ENCODE data around the gene TOP2A.
A peak's percentile ranks its signal among the peaks of the same experiment; 100 is the strongest.

Gene TOP2A

DNA sequence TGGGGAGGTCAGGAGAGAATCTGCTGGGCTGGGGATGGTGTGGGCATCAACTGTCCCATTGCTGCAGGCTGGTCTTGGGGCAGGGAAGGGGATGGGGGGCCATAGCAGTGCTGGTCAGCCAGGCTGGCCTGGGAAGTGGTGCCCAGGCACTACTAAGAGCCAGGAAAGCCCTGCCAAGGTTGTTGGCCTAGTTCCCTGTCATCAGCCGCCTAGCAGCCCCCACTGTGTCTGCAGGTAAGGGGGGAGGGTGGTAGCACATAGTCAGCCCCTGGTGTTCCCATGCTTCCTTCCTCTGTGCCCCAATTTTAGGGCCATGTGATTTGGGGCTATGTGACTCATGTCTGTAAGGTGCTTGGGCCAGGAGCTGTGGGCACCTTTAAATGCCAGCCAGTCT is 70.9 kb downstream of the TOP2A start:
- ATAC-seq (no peak), DNase-seq (no peak)
- H3K9me3 Mint-ChIP-seq = no peaks in the 10 kb centered on the region
- peaks cover 7% of the 10 kb centered on the region for H3K36me3 Mint-ChIP-seq (ENCODE audit: low read depth)
- H3K4me3 Mint-ChIP-seq = no peak overlapping the region
- peaks cover 63% of the 10 kb centered on the region for H3K4me1 Mint-ChIP-seq
- H3K27ac Mint-ChIP-seq = peak overlapping the region; percentile 54
- no peaks in the 10 kb centered on the region for H3K27me3 Mint-ChIP-seq

DNA sequence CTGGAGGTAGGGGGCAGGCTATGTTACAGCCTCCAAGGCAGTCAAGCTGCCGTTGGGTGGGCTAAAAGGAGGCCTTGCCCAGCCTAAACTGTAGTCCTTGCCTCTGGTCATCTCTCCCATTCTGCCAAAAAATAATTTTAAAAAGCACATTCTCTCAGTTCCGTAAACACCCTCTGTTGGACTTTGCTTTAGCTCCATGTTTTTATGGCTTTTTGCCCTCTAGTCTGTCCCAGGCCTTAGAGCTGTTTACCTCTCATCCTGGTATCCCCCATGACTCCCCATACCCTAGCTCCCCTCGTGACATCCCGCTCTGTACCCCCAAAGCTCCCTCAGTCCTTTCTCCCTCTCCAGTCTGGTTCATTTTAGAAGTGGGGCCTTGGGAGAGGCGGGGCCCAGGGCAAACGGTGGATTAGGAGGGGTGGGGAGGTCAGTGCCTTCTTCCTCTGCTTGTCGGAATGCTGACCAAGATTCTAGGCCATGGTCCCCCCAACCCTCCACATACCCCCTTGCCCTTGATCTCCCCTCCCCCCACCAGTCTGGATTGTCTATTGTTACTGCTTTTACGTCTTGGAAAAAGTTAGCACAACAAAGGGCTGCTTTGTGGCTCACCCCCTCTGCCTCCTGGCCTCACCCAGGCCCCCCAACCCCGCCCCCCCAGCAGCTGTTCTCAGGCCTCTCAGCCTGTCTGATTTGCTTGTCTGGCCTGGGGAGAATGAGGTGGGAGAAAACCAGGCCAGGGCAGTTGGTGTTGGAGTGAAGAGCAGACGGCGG is 71.5 kb downstream of the TOP2A start:
- Mint-ChIP-seq H3K36me3 (ENCODE audit: low read depth) (peaks cover 7% of the 10 kb centered on the region), H3K4me1 (peaks cover 65% of the 10 kb centered on the region), H3K4me3 (peak overlapping the region; percentile 24), H3K9me3 (no peaks in the 10 kb centered on the region), H3K27ac (peak overlapping the region; percentile 35), H3K27me3 (no peaks in the 10 kb centered on the region)
- DNase-seq (no peak), ATAC-seq (no peak)

DNA sequence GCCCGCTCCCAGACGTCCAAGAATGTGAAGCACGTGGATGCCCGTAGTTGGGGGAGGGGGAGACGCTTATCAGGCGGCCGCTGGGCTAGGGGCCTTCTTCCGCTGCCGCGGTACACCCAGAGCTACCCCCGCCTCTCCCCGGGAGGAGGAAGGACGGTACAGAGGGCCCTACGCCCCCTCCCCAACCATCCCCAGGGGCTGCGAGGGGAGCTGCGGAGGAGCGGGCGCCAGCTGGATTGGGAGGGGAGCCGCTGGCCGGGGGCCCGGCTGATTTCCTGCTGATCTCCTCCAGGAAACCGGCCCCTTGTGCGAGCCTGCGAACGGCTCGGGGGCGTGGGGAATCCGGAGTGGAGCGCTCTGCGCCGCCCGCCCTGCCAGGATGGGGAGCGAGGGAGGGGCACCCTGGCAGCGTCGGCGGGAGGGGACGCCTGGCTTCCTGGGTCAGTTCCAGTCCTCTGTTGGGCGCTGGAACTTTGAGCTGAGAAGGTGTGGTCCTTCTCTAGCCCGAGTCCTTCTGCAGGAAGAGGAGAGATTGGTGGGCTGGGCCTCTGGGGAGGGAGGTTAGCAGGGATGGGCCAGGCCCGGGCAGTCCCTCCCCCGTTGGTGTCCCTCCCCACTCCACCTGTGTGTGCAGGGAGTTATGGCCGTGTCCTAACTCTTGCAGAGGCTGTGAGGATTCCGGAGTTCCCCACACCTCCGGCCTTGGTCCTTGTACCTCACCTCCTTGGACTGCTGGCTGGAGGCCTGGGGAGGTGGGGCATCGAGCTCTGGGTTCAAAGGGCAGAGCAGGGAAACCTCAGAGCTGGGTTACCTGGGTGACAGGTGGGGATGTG is 72.3 kb downstream of the TOP2A start:
- peak; percentile 38 for DNase-seq
- H3K4me3 Mint-ChIP-seq = peak overlapping the region; percentile 70
- no peaks in the 10 kb centered on the region for H3K9me3 Mint-ChIP-seq
- H3K36me3 Mint-ChIP-seq (ENCODE audit: low read depth) = peaks cover 7% of the 10 kb centered on the region
- H3K27ac Mint-ChIP-seq = peak overlapping the region; percentile 70
- no peak for ATAC-seq
- no peaks in the 10 kb centered on the region for H3K27me3 Mint-ChIP-seq
- H3K4me1 Mint-ChIP-seq = peaks cover 73% of the 10 kb centered on the region

DNA sequence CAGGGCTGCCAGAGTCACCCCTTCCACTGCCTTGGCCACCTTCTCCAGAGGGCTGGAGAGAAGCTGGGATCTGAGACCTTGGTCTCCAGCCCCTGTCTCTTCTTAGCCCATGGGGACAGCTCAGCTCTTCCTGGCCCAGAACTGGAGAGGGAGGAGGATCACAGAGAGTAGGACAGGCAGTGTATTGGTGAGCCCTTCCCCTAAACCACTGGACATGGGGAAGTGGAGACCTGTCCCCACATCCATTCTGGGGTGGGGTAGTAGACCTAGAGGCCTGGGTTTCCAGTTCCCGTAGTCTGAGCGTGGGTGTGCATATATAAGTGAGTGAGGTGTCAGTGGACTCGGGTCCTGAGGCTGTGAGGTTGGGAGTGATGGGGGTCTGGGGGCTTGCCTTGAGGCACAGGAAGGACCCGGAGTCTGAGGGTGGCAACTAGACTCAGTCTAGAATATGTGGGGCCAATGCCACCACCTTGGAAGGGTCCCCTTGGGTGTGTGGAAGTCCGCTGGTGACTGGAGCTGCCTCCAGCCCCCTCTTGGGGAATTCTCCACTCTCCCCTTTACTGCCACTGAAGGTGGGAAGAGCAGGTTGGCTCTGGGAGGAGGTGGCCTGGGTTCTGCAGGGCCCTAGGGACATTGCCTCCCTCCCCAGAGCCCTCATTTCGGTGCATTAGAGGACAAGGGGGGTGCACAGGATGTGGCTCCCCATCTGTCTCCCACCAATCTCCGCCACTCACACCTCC is 73.1 kb downstream of the TOP2A start:
- H3K27ac Mint-ChIP-seq = peak overlapping the region; percentile 70
- H3K4me1 Mint-ChIP-seq = peaks cover 75% of the 10 kb centered on the region
- DNase-seq (peak; percentile 35), ATAC-seq (no peak)
- peaks cover 5% of the 10 kb centered on the region for H3K36me3 Mint-ChIP-seq (ENCODE audit: low read depth)
- no peaks in the 10 kb centered on the region for H3K27me3 Mint-ChIP-seq
- H3K4me3 Mint-ChIP-seq = peak overlapping the region; percentile 70
- no peaks in the 10 kb centered on the region for H3K9me3 Mint-ChIP-seq

DNA sequence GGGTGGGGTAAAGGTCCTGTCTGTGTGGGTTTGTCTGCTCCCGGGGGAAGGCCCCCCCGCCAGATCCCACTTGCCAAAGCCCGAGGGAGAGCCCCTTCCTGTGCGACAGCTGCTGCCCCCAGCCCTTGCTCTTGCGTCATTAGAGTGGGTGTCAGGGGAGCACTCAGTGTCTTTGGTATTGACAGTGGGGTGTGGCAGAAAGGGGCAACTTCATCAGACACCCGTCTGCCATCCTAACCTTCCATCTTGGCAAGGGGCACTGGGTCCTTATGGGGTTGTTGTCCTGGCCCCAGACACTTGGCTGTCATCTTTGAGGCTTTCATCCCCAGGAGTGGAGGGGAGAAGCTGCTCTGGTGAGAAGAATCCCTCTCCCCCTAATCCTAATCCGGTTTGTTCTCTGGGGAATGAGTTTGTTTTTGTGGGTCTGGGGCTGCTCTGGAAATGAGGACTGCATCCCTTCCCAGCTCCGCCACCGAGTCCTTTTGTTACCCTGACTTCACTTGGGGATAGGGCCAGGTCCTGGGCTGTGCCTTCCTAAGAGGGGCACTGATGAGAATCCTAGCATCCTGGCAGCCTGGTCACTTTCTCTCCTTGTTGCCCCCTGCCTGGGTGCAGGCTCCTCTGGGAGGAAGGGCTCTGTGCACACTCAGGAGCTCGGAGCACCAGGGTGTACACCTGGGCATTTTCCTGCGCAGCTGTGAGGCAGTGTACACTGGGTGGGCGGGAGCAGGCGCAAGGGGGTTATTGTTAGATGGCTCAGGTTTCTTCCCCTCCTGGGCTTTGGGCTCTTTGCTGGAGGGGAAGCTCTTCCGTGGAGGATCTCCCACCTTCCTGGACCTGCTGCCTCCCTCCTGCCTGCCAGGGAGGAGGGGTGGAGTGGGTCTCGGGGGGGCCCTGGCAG is 74.2 kb downstream of the TOP2A start:
- peak overlapping the region; percentile 71 for H3K4me3 Mint-ChIP-seq
- H3K9me3 Mint-ChIP-seq = no peaks in the 10 kb centered on the region
- peaks cover 84% of the 10 kb centered on the region for H3K4me1 Mint-ChIP-seq
- peak overlapping the region; percentile 48 for H3K27ac Mint-ChIP-seq
- no peaks in the 10 kb centered on the region for H3K27me3 Mint-ChIP-seq
- ATAC-seq (no peak), DNase-seq (peak; percentile 41)
- peaks cover 5% of the 10 kb centered on the region for H3K36me3 Mint-ChIP-seq (ENCODE audit: low read depth)

DNA sequence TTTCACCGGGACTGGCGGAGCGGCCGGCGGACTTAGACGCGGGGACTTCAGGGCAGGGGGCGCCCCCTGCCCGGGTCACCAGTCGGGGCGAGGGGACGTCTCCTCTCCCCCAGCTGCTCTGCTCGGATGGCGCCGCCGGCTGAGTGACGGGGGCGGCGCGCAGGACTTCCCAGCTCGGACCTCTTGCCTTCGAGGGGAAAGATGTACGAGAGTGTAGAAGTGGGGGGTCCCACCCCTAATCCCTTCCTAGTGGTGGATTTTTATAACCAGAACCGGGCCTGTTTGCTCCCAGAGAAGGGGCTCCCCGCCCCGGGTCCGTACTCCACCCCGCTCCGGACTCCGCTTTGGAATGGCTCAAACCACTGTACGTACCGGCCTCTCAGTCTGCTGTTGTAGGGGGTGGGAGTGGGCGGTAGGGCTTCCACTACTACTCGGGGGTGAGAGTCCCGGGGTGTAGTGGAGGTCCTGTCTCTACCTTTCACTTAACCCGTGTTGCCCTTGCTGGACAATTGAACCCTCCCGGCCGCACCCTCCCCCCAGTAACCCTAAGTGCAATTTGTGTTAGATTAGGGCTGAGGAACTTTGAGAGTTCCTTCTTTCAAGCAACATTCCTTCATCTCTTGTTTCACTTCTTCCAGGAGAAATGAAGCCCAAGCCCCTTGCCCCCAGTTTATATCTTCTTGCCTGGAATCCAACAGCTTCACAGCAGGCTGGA is 75.0 kb downstream of the TOP2A start:
- DNase-seq (no peak), ATAC-seq (no peak)
- peak overlapping the region; percentile 48 for H3K27ac Mint-ChIP-seq
- H3K4me3 Mint-ChIP-seq = peak overlapping the region; percentile 71
- H3K36me3 Mint-ChIP-seq (ENCODE audit: low read depth) = peaks cover 11% of the 10 kb centered on the region
- H3K4me1 Mint-ChIP-seq = peaks cover 87% of the 10 kb centered on the region
- no peaks in the 10 kb centered on the region for H3K27me3 Mint-ChIP-seq
- H3K9me3 Mint-ChIP-seq = no peaks in the 10 kb centered on the region

DNA sequence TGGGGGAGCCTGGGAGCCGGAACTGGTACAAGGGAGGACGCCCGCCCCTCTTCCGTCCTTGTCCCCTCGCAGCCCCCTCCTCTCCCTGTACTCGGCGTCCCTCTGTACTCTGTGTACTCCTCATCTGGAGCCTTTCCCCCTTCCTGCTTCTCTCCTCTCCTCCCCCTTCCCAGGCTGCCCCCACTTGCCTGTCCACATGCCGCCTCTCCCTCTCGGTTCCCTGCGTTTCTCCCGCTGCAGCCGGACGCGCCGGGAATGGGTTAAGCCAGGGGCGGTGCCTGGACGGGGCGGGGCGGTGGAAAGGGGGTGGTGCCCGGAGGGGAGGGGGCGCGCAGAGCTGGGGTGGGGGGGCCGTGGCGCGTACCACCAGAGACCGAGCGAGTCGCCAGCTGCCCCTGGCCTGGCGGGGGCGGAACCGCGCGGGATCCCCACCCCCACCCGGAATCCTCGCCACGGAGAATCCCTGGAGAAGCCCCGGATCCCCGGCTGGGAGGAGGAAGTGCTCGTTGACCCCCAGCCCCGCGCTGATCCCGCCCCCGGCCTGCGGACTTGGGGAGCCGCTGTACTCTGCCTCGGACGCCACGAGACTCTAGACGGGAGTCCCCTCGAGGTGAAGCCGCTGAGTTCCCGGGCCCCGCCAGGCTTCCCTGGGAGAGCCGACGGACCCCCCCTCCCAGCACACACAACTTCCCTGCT is 75.7 kb downstream of the TOP2A start:
- peak; percentile 48 for DNase-seq
- no peak for ATAC-seq
- Mint-ChIP-seq H3K36me3 (ENCODE audit: low read depth) (peaks cover 12% of the 10 kb centered on the region), H3K9me3 (no peaks in the 10 kb centered on the region), H3K27ac (peak overlapping the region; percentile 48), H3K4me1 (peaks cover 87% of the 10 kb centered on the region), H3K4me3 (peak overlapping the region; percentile 71), H3K27me3 (no peaks in the 10 kb centered on the region)

DNA sequence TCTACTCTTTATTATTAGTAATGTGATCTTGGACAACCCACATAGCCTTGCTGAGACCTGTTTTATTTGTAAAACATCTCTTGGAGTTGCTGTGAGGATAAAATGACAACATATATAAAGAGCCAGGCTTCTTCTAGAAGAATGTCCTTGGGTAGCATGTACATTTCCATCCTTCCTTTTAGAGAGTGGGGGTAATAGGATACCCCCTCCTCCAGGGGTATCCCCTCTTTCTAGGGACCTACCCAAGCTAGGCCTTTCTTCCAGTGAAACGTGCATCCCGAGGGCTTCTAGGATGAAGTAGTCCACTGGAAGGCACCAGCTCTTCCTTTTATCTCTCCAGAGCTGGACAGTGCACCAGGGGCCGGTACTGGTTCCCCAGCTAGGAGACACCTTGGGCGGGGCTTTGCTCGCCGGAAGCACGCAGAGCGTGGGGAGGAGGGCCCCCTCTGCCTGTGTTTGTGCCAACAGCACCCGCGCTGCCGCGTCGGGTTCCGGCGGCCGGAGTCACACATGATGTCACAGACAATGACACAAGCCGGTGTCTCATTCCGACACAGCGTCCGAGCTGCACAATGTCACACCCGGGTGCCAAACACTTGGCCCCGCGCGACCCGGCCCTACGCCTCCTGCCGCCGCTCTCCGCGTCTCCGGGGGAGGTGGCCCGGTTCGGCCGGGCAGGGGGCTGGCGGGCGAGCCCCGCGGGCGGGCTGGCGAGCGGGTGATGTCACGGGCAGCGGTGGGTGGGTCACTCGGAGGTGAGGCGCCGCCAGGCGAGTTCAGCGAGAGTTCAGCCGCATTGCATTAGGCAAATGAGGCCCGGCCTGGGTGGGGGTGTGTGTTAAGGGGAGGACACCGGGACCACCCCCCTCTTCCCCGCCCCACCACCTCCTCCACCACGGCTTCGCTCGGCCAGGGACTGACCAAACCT is 76.6 kb downstream of the TOP2A start:
- H3K27ac Mint-ChIP-seq = peak overlapping the region; percentile 57
- H3K27me3 Mint-ChIP-seq = no peaks in the 10 kb centered on the region
- H3K4me1 Mint-ChIP-seq = peaks cover 82% of the 10 kb centered on the region
- ATAC-seq (peak; percentile 88), DNase-seq (peak; percentile 85)
- peak overlapping the region; percentile 71 for H3K4me3 Mint-ChIP-seq
- peaks cover 12% of the 10 kb centered on the region for H3K36me3 Mint-ChIP-seq (ENCODE audit: low read depth)
- H3K9me3 Mint-ChIP-seq = no peaks in the 10 kb centered on the region

DNA sequence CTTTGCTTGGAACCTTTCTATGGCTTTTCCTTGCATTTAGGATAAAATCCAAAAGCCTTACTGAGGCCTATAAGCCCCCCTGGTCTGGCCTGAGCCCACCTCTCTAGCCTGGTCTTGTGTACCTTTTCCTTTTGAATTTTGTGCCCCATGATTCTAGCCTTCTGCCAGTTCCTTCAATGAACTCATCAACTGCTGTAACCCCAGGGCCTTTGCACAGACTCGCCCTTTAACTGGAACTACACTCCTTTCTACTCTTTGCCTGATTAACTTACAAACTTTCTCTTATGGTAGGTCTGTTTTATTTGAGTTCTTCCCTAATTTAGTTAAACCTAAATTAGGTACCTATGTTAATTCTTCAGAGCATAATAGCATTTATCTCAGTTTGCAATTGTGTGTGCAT is 77.4 kb downstream of the TOP2A start:
- Mint-ChIP-seq H3K4me1 (peaks cover 75% of the 10 kb centered on the region), H3K4me3 (no peak overlapping the region), H3K27me3 (no peaks in the 10 kb centered on the region), H3K9me3 (no peaks in the 10 kb centered on the region), H3K36me3 (ENCODE audit: low read depth) (peaks cover 12% of the 10 kb centered on the region), H3K27ac (no peak overlapping the region)
- no peak for ATAC-seq
- no peak for DNase-seq

DNA sequence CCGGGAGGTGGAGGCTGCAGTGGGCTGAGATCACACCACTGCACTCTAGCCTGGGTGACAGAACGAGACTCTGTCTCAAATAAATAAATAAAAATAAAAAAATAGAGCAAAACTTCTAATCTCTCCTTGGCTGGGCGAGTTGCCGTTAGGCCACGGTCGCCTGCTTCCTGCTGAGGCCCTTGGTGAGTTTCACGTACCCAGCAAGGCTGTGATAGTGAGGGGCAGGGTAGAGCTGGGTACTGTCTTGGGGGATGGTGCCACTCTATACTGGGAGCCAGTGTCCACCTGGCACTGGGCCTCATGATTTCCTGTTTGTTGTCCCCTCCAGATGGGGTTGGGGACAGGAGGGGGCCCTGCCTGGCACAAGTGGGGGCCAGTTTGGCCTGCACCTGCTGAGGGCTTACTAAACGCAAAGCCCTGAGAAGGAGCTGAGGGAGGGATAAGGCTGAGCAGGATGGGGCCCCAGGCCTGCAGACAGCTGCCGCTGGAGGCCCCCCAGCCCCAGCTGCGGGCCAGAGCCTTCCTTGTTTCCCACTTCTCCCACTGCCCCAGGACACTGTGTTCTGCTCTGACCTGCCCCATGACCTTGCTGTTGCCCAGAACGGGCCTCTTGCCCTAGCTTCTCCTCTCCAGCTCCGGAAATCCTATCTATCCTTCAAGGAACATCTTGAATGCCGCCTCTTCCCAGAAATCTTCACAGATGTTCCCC is 78.6 kb downstream of the TOP2A start:
- H3K4me1 Mint-ChIP-seq = peaks cover 74% of the 10 kb centered on the region
- H3K27ac Mint-ChIP-seq = no peak overlapping the region
- H3K9me3 Mint-ChIP-seq = no peaks in the 10 kb centered on the region
- no peak for ATAC-seq
- no peak for DNase-seq
- no peaks in the 10 kb centered on the region for H3K27me3 Mint-ChIP-seq
- H3K4me3 Mint-ChIP-seq = no peak overlapping the region
- H3K36me3 Mint-ChIP-seq (ENCODE audit: low read depth) = peaks cover 11% of the 10 kb centered on the region
